HG03025 (cell line): ENCODE results near the gene LBHD1.
A peak's percentile ranks its signal among the peaks of the same experiment; 100 is the strongest.
"Not testable (repeated sequence)": the region's sequence is repeated elsewhere in the genome, so short reads cannot be mapped to it uniquely, and the experiment has no call there.

Experiments
- ATAC-seq: cut with Tn5 transposase; IDR thresholded peaks from one replicate; pipeline ENCODE4 v1.9.1; 2021; ENCODE audit warnings: mild to moderate bottlenecking, moderate library complexity; ENCODE audit not compliant: unreplicated experiment, low FRiP score

Gene LBHD1

GRCh38 chr11:62694455-62695167 lies 22.5 kb upstream of the LBHD1 start:
- no peak for ATAC-seq

GRCh38 chr11:62693624-62694023 lies 21.6 kb upstream of the LBHD1 start:
- not testable (repeated sequence) for ATAC-seq

GRCh38 chr11:62689421-62690183 lies 17.5 kb upstream of the LBHD1 start, which contains the start of gene LRRN4CL:
Gene LRRN4CL, minus strand, starts transcription at chr11:62689530. Its CDS starts 1,022 bp downstream, at chr11:62688508.
- ATAC-seq, result no peak

GRCh38 chr11:62688491-62688890 lies 16.4 kb upstream of the LBHD1 start:
- ATAC-seq, result no peak

GRCh38 chr11:62687508-62688396 lies 15.7 kb upstream of the LBHD1 start:
- ATAC-seq, result no peak

GRCh38 chr11:62682518-62682917 lies 10.5 kb upstream of the LBHD1 start:
- no peak for ATAC-seq

GRCh38 chr11:62680825-62681240 lies 8.8 kb upstream of the LBHD1 start:
- ATAC-seq, result no peak

GRCh38 chr11:62678770-62679696 lies 7.0 kb upstream of the LBHD1 start, which contains the start of gene UBXN1:
Gene UBXN1, minus strand, starts transcription at chr11:62679073. Its CDS starts 150 bp downstream, at chr11:62678923.
- ATAC-seq, result no peak

GRCh38 chr11:62678433-62678769 lies 6.3 kb upstream of the LBHD1 start:
- no peak for ATAC-seq

- ATAC-seq, result no peak
Observed at GRCh38 chr11:62677714-62678113, 5.6 kb upstream of the LBHD1 start.

- no peak for ATAC-seq
Observed at GRCh38 chr11:62677156-62677555, 5.1 kb upstream of the LBHD1 start.

GRCh38 chr11:62676698-62677097 lies 4.6 kb upstream of the LBHD1 start:
- ATAC-seq, result no peak

- not testable (repeated sequence) for ATAC-seq
Observed at GRCh38 chr11:62675415-62675814, 3.3 kb upstream of the LBHD1 start.

GRCh38 chr11:62673196-62673525 lies 1.1 kb upstream of the LBHD1 start:
- no peak for ATAC-seq

GRCh38 chr11:62671236-62671607 lies 845 bp downstream of the LBHD1 start:
- ATAC-seq, result peak; percentile 3

- ATAC-seq, result no peak
Observed at GRCh38 chr11:62669420-62670161, 2.5 kb downstream of the LBHD1 start.

- ATAC-seq, result no peak
Observed at GRCh38 chr11:62667460-62667859, 4.6 kb downstream of the LBHD1 start.

GRCh38 chr11:62666259-62666926 lies 5.7 kb downstream of the LBHD1 start:
- ATAC-seq, result no peak
